GM03348 (cell line): ENCODE data around the gene UQCRH.
"Not testable (repeated sequence)": the region's sequence is repeated elsewhere in the genome, so short reads cannot be mapped to it uniquely, and the experiment has no call there.

ENCODE experiments used
- DNase-seq: peaks from one replicate; pipeline ENCODE4 v3.0.0; 2012; ENCODE audit warnings: low spot score

The UQCRH gene

GRCh38 chr1:46333300-46334029 lies 30.0 kb downstream of the UQCRH start:
- no peak for DNase-seq

- no peak for DNase-seq
Observed at GRCh38 chr1:46334030-46334384, 30.5 kb downstream of the UQCRH start.

- no peak for DNase-seq
Observed at GRCh38 chr1:46335081-46335480, 31.6 kb downstream of the UQCRH start.

- not testable (repeated sequence) for DNase-seq
Observed at GRCh38 chr1:46337409-46337808, 33.9 kb downstream of the UQCRH start.

GRCh38 chr1:46340404-46341221 lies 37.1 kb downstream of the UQCRH start, which contains the start of gene NSUN4:
Gene NSUN4 (plus strand): TSS chr1:46340807. CDS start chr1:46340827, 20 bp downstream.
- peak; percentile 95 for DNase-seq

- DNase-seq: no peak
Observed at GRCh38 chr1:46341222-46342083, 38.0 kb downstream of the UQCRH start.

- peak; percentile 29 for DNase-seq
Observed at GRCh38 chr1:46342084-46342656, 38.7 kb downstream of the UQCRH start.

- no peak for DNase-seq
Observed at GRCh38 chr1:46342677-46343350, 39.3 kb downstream of the UQCRH start.

- no peak for DNase-seq
Observed at GRCh38 chr1:46343351-46343695, 39.8 kb downstream of the UQCRH start.

GRCh38 chr1:46343705-46344104 lies 40.2 kb downstream of the UQCRH start:
- no peak for DNase-seq

- DNase-seq: no peak
Observed at GRCh38 chr1:46344481-46344880, 41.0 kb downstream of the UQCRH start.

- DNase-seq: no peak
Observed at GRCh38 chr1:46345281-46345680, 41.8 kb downstream of the UQCRH start.

GRCh38 chr1:46352363-46352762 lies 48.9 kb downstream of the UQCRH start:
- no peak for DNase-seq

GRCh38 chr1:46355920-46356319 lies 52.4 kb downstream of the UQCRH start:
- not testable (repeated sequence) for DNase-seq

- DNase-seq: no peak
Observed at GRCh38 chr1:46362158-46362557, 58.7 kb downstream of the UQCRH start.

GRCh38 chr1:46363121-46363520 lies 59.6 kb downstream of the UQCRH start:
- DNase-seq: no peak

- DNase-seq: peak; percentile 88
Observed at GRCh38 chr1:46364612-46365011, 61.1 kb downstream of the UQCRH start.

- not testable (repeated sequence) for DNase-seq
Observed at GRCh38 chr1:46365796-46366195, 62.3 kb downstream of the UQCRH start.
